Neural progenitor cell (in vitro differentiated cells): ENCODE data around the gene RRAGD. TPM values are rescaled to one million over a fixed set of nuclear protein-coding genes. Genes with fewer than 3 reads are reported as not detected.
A peak's percentile ranks its signal among the peaks of the same experiment; 100 is the strongest.

ENCODE experiments used
- DNase-seq: peaks from one replicate; pipeline ENCODE4 v3.0.0-alpha.2; 2016; ENCODE audit warnings: low spot score
- H2AFZ ChIP-seq: fragments of 200-600 bp; sonication (generic); replicated peaks from 2 replicates; pipeline ENCODE4 v1.6.1; 2016; ENCODE audit warnings: antibody characterized with exemption
- H3F3A ChIP-seq: fragments of 200-600 bp; sonication (generic); 2 replicates; pipeline ENCODE4 v1.6.1; 2016; ENCODE audit warnings: antibody characterized with exemption, low read depth
- H3K27ac ChIP-seq: fragments of 200-600 bp; sonication (generic); 2 replicates; pipeline ENCODE4 v1.5.1; 2016; ENCODE audit warnings: mild to moderate bottlenecking
- H3K27me3 ChIP-seq: fragments of 200-600 bp; sonication (generic); 2 replicates; pipeline ENCODE4 v1.6.1; 2016; ENCODE audit warnings: mild to moderate bottlenecking, moderate library complexity
- H3K36me3 ChIP-seq: fragments of 200-600 bp; sonication (generic); 2 replicates; pipeline ENCODE4 v1.5.1; 2016
- H3K4me1 ChIP-seq: fragments of 200-600 bp; sonication (generic); 2 replicates; pipeline ENCODE4 v1.6.1; 2016; ENCODE audit warnings: mixed run types
- H3K4me2 ChIP-seq: fragments of 200-600 bp; sonication (generic); 2 replicates; pipeline ENCODE4 v1.6.1; 2016
- H3K4me3 ChIP-seq: fragments of 200-600 bp; sonication (generic); 2 replicates; pipeline ENCODE4 v1.5.1; 2016
- H3K79me2 ChIP-seq: fragments of 200-600 bp; sonication (generic); 2 replicates; pipeline ENCODE4 v1.6.1; 2016; ENCODE audit warnings: low read depth
- H3K9ac ChIP-seq: fragments of 200-600 bp; sonication (generic); 2 replicates; pipeline ENCODE4 v1.6.1; 2016
- H3K9me3 ChIP-seq: fragments of 200-600 bp; sonication (generic); 2 replicates; pipeline ENCODE4 v1.5.1; 2016; ENCODE audit warnings: low read depth
- H4K20me1 ChIP-seq: fragments of 200-600 bp; sonication (generic); 2 replicates; pipeline ENCODE4 v1.6.1; 2016; ENCODE audit warnings: low read depth
- H3K27ac Mint-ChIP-seq: 3 replicates; pipeline ENCODE4 v1.8.0; 2021; ENCODE audit warnings: mixed read lengths
- H3K27me3 Mint-ChIP-seq: 2 replicates; pipeline ENCODE4 v1.8.0; 2022; ENCODE audit warnings: low read depth, mild to moderate bottlenecking, inconsistent platforms, moderate library complexity, mixed read lengths; ENCODE audit not compliant: insufficient read depth
- H3K36me3 Mint-ChIP-seq: 3 replicates; pipeline ENCODE4 v1.8.0; 2021; ENCODE audit warnings: mixed read lengths
- H3K4me1 Mint-ChIP-seq: 3 replicates; pipeline ENCODE4 v1.8.0; 2021; ENCODE audit warnings: mixed read lengths
- H3K4me3 Mint-ChIP-seq: 3 replicates; pipeline ENCODE4 v1.8.0; 2021; ENCODE audit warnings: mild to moderate bottlenecking, moderate library complexity, mixed read lengths
- H3K9me3 Mint-ChIP-seq: 3 replicates; pipeline ENCODE4 v1.8.0; 2020; ENCODE audit warnings: mixed read lengths
- CTCF ChIP-seq: fragments of 200-600 bp; sonication (generic); IDR thresholded peaks from 2 replicates; pipeline ENCODE4 v1.5.1; 2017; ENCODE audit warnings: antibody characterized with exemption, mild to moderate bottlenecking
- EZH2 ChIP-seq: fragments of 200-600 bp; sonication (generic); IDR thresholded peaks from 2 replicates; pipeline ENCODE4 v1.6.1; 2017; ENCODE audit warnings: antibody characterized with exemption, mild to moderate bottlenecking, moderate library complexity
- EZH2phosphoT487 ChIP-seq: fragments of 200-600 bp; sonication (generic); IDR thresholded peaks from 2 replicates; pipeline ENCODE4 v1.6.1; 2017; ENCODE audit warnings: antibody characterized with exemption
- total RNA-seq: library from RNA; depleted of rRNA; stranded (reverse); fragments of >200 nt; gene quantifications from 2 replicates; pipeline ENCODE4 v1.2.3, GENCODE V29; 2015; ENCODE audit warnings: low replicate concordance

RRAGD gene
- total RNA-seq, 1 donor from 2014 or later, result 20.7 TPM

GRCh38 chr6:89409461-89410035 is 2.5 kb downstream of the RRAGD start:
- Histone ChIP-seq H2AFZ (no peak overlapping the region), H3F3A (peaks cover 58% of the 10 kb centered on the region), H4K20me1 (peaks cover 16% of the 10 kb centered on the region), H3K4me1 (peaks cover 57% of the 10 kb centered on the region), H3K4me3 (peak overlapping the region; percentile 89), H3K27ac (no peak overlapping the region), H3K36me3 (no peaks in the 10 kb centered on the region), H3K9ac (no peak overlapping the region), H3K9me3 (no peaks in the 10 kb centered on the region), H3K27me3 (peaks cover 44% of the 10 kb centered on the region), H3K79me2 (peaks cover 36% of the 10 kb centered on the region), H3K4me2 (peak overlapping the region; percentile 98)
- Mint-ChIP-seq H3K4me1 (peaks cover 66% of the 10 kb centered on the region), H3K9me3 (no peaks in the 10 kb centered on the region), H3K27ac (no peak overlapping the region), H3K27me3 (peaks cover 19% of the 10 kb centered on the region), H3K36me3 (no peaks in the 10 kb centered on the region), H3K4me3 (peak overlapping the region; percentile 91)
- TF ChIP-seq EZH2 (no peak), EZH2phosphoT487 (no peak), CTCF (no peak)
- no peak for DNase-seq

- peaks cover 43% of the 10 kb centered on the region for H3K79me2 ChIP-seq
- no peak overlapping the region for H2AFZ ChIP-seq
- no peaks in the 10 kb centered on the region for H3K36me3 ChIP-seq
- TF ChIP-seq CTCF, result no peak
- no peak for TF ChIP-seq EZH2phosphoT487
- TF ChIP-seq EZH2, result no peak
- H3K27ac Mint-ChIP-seq, result peak overlapping the region; percentile 90
- H3F3A ChIP-seq, result peaks cover 51% of the 10 kb centered on the region
- H3K4me3 ChIP-seq, result no peak overlapping the region
- H3K9me3 ChIP-seq, result no peaks in the 10 kb centered on the region
- peaks cover 12% of the 10 kb centered on the region for H3K27me3 Mint-ChIP-seq
- peaks cover 62% of the 10 kb centered on the region for H3K4me1 ChIP-seq
- no peak overlapping the region for H3K9ac ChIP-seq
- no peak overlapping the region for H3K4me2 ChIP-seq
- no peaks in the 10 kb centered on the region for H3K36me3 Mint-ChIP-seq
- H3K4me3 Mint-ChIP-seq, result no peak overlapping the region
- peaks cover 23% of the 10 kb centered on the region for H3K27me3 ChIP-seq
- peaks cover 16% of the 10 kb centered on the region for H4K20me1 ChIP-seq
- peaks cover 49% of the 10 kb centered on the region for H3K4me1 Mint-ChIP-seq
- no peaks in the 10 kb centered on the region for H3K9me3 Mint-ChIP-seq
- no peak for DNase-seq
- no peak overlapping the region for H3K27ac ChIP-seq
Measured at GRCh38 chr6:89406141-89406540, 5.9 kb downstream of the RRAGD start.

- no peaks in the 10 kb centered on the region for H3K36me3 ChIP-seq
- Mint-ChIP-seq H3K27me3 (peaks cover 5% of the 10 kb centered on the region), H3K4me1 (peaks cover 42% of the 10 kb centered on the region), H3K36me3 (no peaks in the 10 kb centered on the region), H3K27ac (no peak overlapping the region), H3K4me3 (no peak overlapping the region), H3K9me3 (no peaks in the 10 kb centered on the region)
- H3K79me2 ChIP-seq, result peaks cover 43% of the 10 kb centered on the region
- no peak overlapping the region for H3K9ac ChIP-seq
- TF ChIP-seq EZH2phosphoT487, result no peak
- TF ChIP-seq CTCF, result no peak
- no peak for TF ChIP-seq EZH2
- H2AFZ ChIP-seq, result no peak overlapping the region
- peaks cover 34% of the 10 kb centered on the region for H3F3A ChIP-seq
- H3K4me3 ChIP-seq, result no peak overlapping the region
- DNase-seq, result peak; percentile 70
- H4K20me1 ChIP-seq, result peaks cover 3% of the 10 kb centered on the region
- no peaks in the 10 kb centered on the region for H3K9me3 ChIP-seq
- H3K27me3 ChIP-seq, result peaks cover 8% of the 10 kb centered on the region
- H3K27ac ChIP-seq, result peak overlapping the region; percentile 69
- peaks cover 50% of the 10 kb centered on the region for H3K4me1 ChIP-seq
- peak overlapping the region; percentile 30 for H3K4me2 ChIP-seq
Measured at GRCh38 chr6:89404512-89404911, 7.6 kb downstream of the RRAGD start.
